ENCODE data around the gene KCNJ18.
"Not testable (repeated sequence)": the region's sequence is repeated elsewhere in the genome, so short reads cannot be mapped to it uniquely, and the experiment has no call there.

- TF ChIP-seq CTCF (IDR thresholded peaks at IDR 0.05; ENCODE audit: low read length); EZH2 (IDR thresholded peaks at IDR 0.05; ENCODE audit: borderline replicate concordance, low read length): not testable (repeated sequence)
Measured at GRCh38 chr17:21669616-21670360, 22.5 kb upstream of the KCNJ18 start.

All from OCI-LY1 (cell line).